Measurements from ENCODE around the gene PHLDA2. TPM values are rescaled to one million over a fixed set of nuclear protein-coding genes. Genes with fewer than 3 reads are reported as not detected.

The PHLDA2 gene
- total RNA-seq, 3 donors from 2014 or later, result 8.9 to 25.6 (median 23.9) TPM

DNA sequence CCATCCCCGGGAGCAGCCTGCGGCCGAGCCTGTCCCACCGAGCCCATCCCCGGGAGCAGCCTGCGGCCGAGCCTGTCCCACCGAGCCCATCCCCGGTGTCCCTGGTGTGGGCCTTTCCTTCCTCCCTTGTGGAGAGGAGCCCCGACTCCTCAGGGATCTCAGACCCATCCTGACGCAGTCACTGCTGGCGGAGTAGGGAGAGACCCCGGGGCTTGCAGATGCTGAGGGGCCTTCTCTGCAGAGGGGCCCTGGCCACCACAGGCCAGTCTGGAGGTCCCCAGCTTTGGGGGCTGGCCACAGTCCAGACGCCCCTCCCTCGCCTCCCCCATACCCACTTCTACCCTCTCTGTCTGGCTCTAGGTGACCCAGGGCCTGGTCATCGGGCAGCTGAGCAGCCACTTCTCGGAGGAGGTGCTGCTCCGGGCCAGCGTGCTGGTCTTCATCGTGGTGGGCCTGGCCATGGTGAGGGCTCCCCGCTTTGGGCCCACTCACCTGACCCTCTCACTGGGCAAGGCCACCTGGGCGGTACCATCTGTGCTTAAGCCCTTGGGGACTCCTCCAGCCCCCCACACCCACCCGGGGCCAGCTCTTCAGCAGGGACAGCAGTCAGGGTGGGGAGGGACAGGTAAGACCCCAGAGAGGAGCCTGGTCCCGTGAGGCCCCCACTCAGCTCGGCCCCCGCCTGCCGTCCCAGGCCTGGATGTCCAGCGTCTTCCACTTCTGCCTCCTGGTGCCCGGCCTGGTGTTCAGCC is 7.3 kb downstream of the PHLDA2 start:
- Histone ChIP-seq H3K4me3 (no peak overlapping the region), H3K4me1 (ENCODE audit: low read depth) (peaks cover 17% of the 10 kb centered on the region), H3K36me3 (ENCODE audit: low read depth) (no peaks in the 10 kb centered on the region), H3K9me3 (no peaks in the 10 kb centered on the region)
- no peak for TF ChIP-seq CTCF (IDR thresholded peaks at IDR 0.05)
- DNase-seq, result no peak
- ATAC-seq, result no peak
- intact Hi-C loops (cut with DNase I, micrococcal nuclease), result no loop called here

DNA sequence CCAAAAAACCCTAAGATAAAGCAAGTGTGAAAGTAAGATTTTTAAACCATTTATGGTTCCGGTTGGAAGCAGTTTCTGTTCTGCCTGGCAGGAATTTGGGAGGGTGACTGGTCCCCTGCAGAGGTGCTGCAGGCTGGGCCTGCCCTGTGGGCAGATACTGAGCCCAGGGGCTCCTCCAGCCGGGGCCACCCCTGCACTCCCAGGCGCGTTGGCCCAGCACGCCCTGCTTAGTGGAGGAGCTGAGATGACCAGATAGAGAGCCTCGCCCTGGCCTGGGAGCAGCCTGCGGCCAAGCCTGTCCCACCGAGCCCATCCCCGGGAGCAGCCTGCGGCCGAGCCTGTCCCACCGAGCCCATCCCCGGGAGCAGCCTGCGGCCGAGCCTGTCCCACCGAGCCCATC is 8.0 kb downstream of the PHLDA2 start:
- TF ChIP-seq CTCF (IDR thresholded peaks at IDR 0.05), result no peak
- Histone ChIP-seq H3K36me3 (ENCODE audit: low read depth) (no peaks in the 10 kb centered on the region), H3K4me1 (ENCODE audit: low read depth) (peaks cover 17% of the 10 kb centered on the region), H3K9me3 (no peaks in the 10 kb centered on the region), H3K4me3 (no peak overlapping the region)
- intact Hi-C loops (cut with DNase I, micrococcal nuclease), result no loop called here
- DNase-seq (no peak), ATAC-seq (no peak)

- Histone ChIP-seq H3K4me3 (no peak overlapping the region), H3K4me1 (ENCODE audit: low read depth) (peaks cover 15% of the 10 kb centered on the region), H3K36me3 (ENCODE audit: low read depth) (no peaks in the 10 kb centered on the region), H3K9me3 (no peaks in the 10 kb centered on the region)
- no peak for ATAC-seq
- no peak for TF ChIP-seq CTCF (IDR thresholded peaks at IDR 0.05)
- intact Hi-C loops (cut with DNase I, micrococcal nuclease), result no loop called here
- no peak for DNase-seq
These were observed 8.9 kb downstream of the PHLDA2 start for GRCh38 chr11:2920343-2920742.

- H3K4me1 ChIP-seq (ENCODE audit: low read depth), result peaks cover 10% of the 10 kb centered on the region
- no peaks in the 10 kb centered on the region for H3K36me3 ChIP-seq (ENCODE audit: low read depth)
- TF ChIP-seq CTCF (IDR thresholded peaks at IDR 0.05), result no peak
- H3K9me3 ChIP-seq, result no peaks in the 10 kb centered on the region
- ATAC-seq, result no peak
- DNase-seq, result no peak
- intact Hi-C loops (cut with DNase I, micrococcal nuclease), result no loop called here
- no peak overlapping the region for H3K4me3 ChIP-seq
These were observed 9.4 kb downstream of the PHLDA2 start for GRCh38 chr11:2919837-2920236.

- peaks cover 6% of the 10 kb centered on the region for H3K4me1 ChIP-seq (ENCODE audit: low read depth)
- ATAC-seq (no peak), DNase-seq (no peak)
- no peak overlapping the region for H3K4me3 ChIP-seq
- no peaks in the 10 kb centered on the region for H3K9me3 ChIP-seq
- H3K36me3 ChIP-seq (ENCODE audit: low read depth), result no peaks in the 10 kb centered on the region
- intact Hi-C loops (cut with DNase I, micrococcal nuclease), result no loop called here
- no peak for TF ChIP-seq CTCF (IDR thresholded peaks at IDR 0.05)
These were observed 10.0 kb downstream of the PHLDA2 start for GRCh38 chr11:2919188-2919587.
